HepG2 (cell line): ENCODE results near the gene SYNE3. TPM values are rescaled to one million over a fixed set of nuclear protein-coding genes. Genes with fewer than 3 reads are reported as not detected.

ENCODE experiments used
- FOSL2 ChIP-seq: sonication (generic); formaldehyde crosslinking; IDR thresholded peaks from 2 replicates; pipeline ENCODE4 v1.4.0; 2020; ENCODE audit warnings: missing genetic modification reagents
- HMGXB4 ChIP-seq, 2 experiments: sonication (generic) in 1 of 2; formaldehyde crosslinking in 1 of 2; IDR thresholded peaks; 2 replicates each; pipeline versions ENCODE4 v1.4.0 to v1.6.1; 2018 to 2020; ENCODE audit warnings: missing genetic modification reagents in 2 of 2, borderline replicate concordance in 1 of 2, low read depth in 1 of 2, mild to moderate bottlenecking in 1 of 2, missing biosample characterization in 1 of 2
- KLF16 ChIP-seq, 2 experiments: sonication (generic) in 1 of 2; formaldehyde crosslinking in 1 of 2; IDR thresholded peaks; 2 replicates each; pipeline versions ENCODE4 v1.6.1 to v1.8.0; 2016 to 2023; ENCODE audit warnings: missing genetic modification reagents in 2 of 2, missing compliant biosample characterization in 1 of 2
- MIXL1 ChIP-seq: IDR thresholded peaks from 2 replicates; pipeline ENCODE4 v1.6.1; 2016
- MXI1 ChIP-seq: IDR thresholded peaks from 3 replicates; pipeline ENCODE4 v1.6.1; 2012; ENCODE audit warnings: low read depth, low read length, inconsistent platforms, borderline replicate concordance
- RAD21 ChIP-seq: fragments of 450-650 bp; formaldehyde crosslinking; IDR thresholded peaks from 2 replicates; pipeline ENCODE4 v1.5.0; 2020; ENCODE audit warnings: mild to moderate bottlenecking
- RARA ChIP-seq: IDR thresholded peaks from 2 replicates; pipeline ENCODE4 v1.6.1; 2016; ENCODE audit warnings: missing genetic modification reagents, missing compliant biosample characterization
- SALL1 ChIP-seq: sonication (generic); formaldehyde crosslinking; IDR thresholded peaks from 2 replicates; pipeline ENCODE4 v1.8.0; 2022; ENCODE audit warnings: mild to moderate bottlenecking, missing genetic modification reagents
- SOX13 ChIP-seq, 3 experiments: fragments of 450-650 bp in 1 of 3; sonication (generic) in 1 of 3; formaldehyde crosslinking in 1 of 3; IDR thresholded peaks in 2 of 3; conservative IDR thresholded peaks in 1 of 3; 2 replicates each; pipeline versions ENCODE4 v1.5.0 to v1.6.1; 2016 to 2020; ENCODE audit warnings: antibody characterized with exemption in 1 of 3, mild to moderate bottlenecking in 1 of 3, missing compliant biosample characterization in 1 of 3, missing genetic modification reagents in 1 of 3, moderate library complexity in 1 of 3
- SP140L ChIP-seq: sonication (generic); formaldehyde crosslinking; IDR thresholded peaks from 2 replicates; pipeline ENCODE4 v1.4.0; 2020; ENCODE audit warnings: missing genetic modification reagents, borderline replicate concordance
- XRCC5 ChIP-seq: fragments of 200-400 bp; formaldehyde crosslinking; optimal IDR thresholded peaks from 2 replicates; pipeline ENCODE3; 2017; ENCODE audit warnings: mild to moderate bottlenecking, low read length
- ZMYM4 ChIP-seq: sonication (generic); formaldehyde crosslinking; IDR thresholded peaks from 2 replicates; pipeline ENCODE4 v1.8.1; 2023; ENCODE audit warnings: mild to moderate bottlenecking, missing genetic modification reagents
- ZNF232 ChIP-seq: sonication (generic); formaldehyde crosslinking; IDR thresholded peaks from 2 replicates; pipeline ENCODE4 v1.4.0; 2020; ENCODE audit warnings: missing genetic modification reagents, borderline replicate concordance
- ZNF713 ChIP-seq: sonication (generic); formaldehyde crosslinking; IDR thresholded peaks from 2 replicates; pipeline ENCODE4 v1.4.0; 2020; ENCODE audit warnings: mild to moderate bottlenecking, missing genetic modification reagents
- ZSCAN22 ChIP-seq: sonication (generic); formaldehyde crosslinking; IDR thresholded peaks from 2 replicates; pipeline ENCODE4 v1.4.0; 2020; ENCODE audit warnings: mild to moderate bottlenecking, missing genetic modification reagents
- polyA plus RNA-seq, 8 experiments: library from polyadenylated mRNA; depleted of rRNA in 3 of 8; stranded (reverse) in 7 of 8; unstranded in 1 of 8; fragments of >200 nt; fragmentation: Illumina TruSeq in 4 of 8; extraction: Trizol in 4 of 8; gene quantifications; 2 replicates each; pipeline versions ENCODE4 v1.2.1 to v1.2.3, GENCODE V29; 2011 to 2016; ENCODE audit warnings: low read depth in 4 of 8, missing spikeins in 1 of 8, mixed read lengths in 1 of 8; ENCODE audit not compliant: insufficient read depth in 1 of 8
- total RNA-seq, 5 experiments: library from RNA; depleted of rRNA; stranded (reverse); fragments of >200 nt; fragmentation: Illumina TruSeq; extraction: Trizol; gene quantifications; 2 replicates each; pipeline ENCODE4 v1.2.3, GENCODE V29; 2016; ENCODE audit warnings: low read depth in 1 of 5
- TF ChIP-seq, protein P1 (sequence below): sonication (generic); formaldehyde crosslinking; IDR thresholded peaks from 2 replicates; pipeline ENCODE4 v1.4.0; 2020; ENCODE audit warnings: missing genetic modification reagents, borderline replicate concordance
- TF ChIP-seq, protein P2 (sequence below): sonication (generic); formaldehyde crosslinking; IDR thresholded peaks from 2 replicates; pipeline ENCODE4 v1.4.0; 2020; ENCODE audit warnings: missing genetic modification reagents
- TF ChIP-seq, protein P3 (sequence below): IDR thresholded peaks from 2 replicates; pipeline ENCODE4 v1.6.1; 2016

SYNE3 gene
- total and polyA plus RNA-seq, 2 of the 13 experiments (the other 11 are each of a cell fraction or from before 2014, with no cell fraction given): 7.8 to 8.0 TPM

DNA sequence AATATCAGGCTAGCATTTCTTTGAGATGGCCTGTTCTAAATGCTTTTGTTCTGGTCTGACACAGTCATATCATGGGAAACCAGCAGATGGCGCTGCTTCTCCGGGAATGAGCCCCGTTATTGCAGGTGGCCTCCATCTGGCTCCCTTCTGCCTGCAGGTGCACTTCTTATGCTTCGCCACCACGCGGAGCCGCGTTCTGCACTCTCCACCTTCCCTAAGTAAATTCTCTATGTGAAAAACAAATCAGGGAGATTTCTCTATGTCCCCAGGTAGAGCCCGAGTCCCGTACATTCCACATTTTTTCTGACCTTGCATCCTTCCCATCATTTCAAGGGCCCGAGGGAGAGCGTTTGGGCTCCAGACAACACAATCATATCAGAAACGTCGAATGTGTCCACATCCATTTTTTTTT lies 44.6 kb upstream of the SYNE3 start (continued):
- TF ChIP-seq, protein P1, sequence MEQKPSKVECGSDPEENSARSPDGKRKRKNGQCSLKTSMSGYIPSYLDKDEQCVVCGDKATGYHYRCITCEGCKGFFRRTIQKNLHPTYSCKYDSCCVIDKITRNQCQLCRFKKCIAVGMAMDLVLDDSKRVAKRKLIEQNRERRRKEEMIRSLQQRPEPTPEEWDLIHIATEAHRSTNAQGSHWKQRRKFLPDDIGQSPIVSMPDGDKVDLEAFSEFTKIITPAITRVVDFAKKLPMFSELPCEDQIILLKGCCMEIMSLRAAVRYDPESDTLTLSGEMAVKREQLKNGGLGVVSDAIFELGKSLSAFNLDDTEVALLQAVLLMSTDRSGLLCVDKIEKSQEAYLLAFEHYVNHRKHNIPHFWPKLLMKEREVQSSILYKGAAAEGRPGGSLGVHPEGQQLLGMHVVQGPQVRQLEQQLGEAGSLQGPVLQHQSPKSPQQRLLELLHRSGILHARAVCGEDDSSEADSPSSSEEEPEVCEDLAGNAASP: peak; percentile 61; the same call in 1 of the 2 replicates
- TF ChIP-seq ZNF713 (CRISPR knock-in tag): no peak
- TF ChIP-seq MXI1: 0 out of 3 replicates have a peak, but pooled peaks have one; percentile 43
- TF ChIP-seq SP140L: 0 out of 2 replicates have a peak, but pooled peaks have one; percentile 82
- peak in 1 of 2 experiments; percentile 75; a peak in 2 of 4 replicates for TF ChIP-seq KLF16 (CRISPR knock-in tag; IDR thresholded peaks at IDR 0.05)
- TF ChIP-seq RARA (CRISPR knock-in tag): peak; percentile 51; the same call in 1 of the 2 replicates
- TF ChIP-seq, protein P2, sequence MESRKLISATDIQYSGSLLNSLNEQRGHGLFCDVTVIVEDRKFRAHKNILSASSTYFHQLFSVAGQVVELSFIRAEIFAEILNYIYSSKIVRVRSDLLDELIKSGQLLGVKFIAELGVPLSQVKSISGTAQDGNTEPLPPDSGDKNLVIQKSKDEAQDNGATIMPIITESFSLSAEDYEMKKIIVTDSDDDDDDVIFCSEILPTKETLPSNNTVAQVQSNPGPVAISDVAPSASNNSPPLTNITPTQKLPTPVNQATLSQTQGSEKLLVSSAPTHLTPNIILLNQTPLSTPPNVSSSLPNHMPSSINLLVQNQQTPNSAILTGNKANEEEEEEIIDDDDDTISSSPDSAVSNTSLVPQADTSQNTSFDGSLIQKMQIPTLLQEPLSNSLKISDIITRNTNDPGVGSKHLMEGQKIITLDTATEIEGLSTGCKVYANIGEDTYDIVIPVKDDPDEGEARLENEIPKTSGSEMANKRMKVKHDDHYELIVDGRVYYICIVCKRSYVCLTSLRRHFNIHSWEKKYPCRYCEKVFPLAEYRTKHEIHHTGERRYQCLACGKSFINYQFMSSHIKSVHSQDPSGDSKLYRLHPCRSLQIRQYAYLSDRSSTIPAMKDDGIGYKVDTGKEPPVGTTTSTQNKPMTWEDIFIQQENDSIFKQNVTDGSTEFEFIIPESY (CRISPR knock-in tag): no peak
- TF ChIP-seq ZSCAN22 (CRISPR knock-in tag): peak; percentile 88
- TF ChIP-seq ZMYM4 (CRISPR knock-in tag): peak; percentile 25; the same call in 1 of the 2 replicates
- peak; percentile 79 for TF ChIP-seq XRCC5
- peak; percentile 97 for TF ChIP-seq RAD21 (CRISPR knock-in tag)
- peak; percentile 42; the same call in 1 of the 2 replicates for TF ChIP-seq MIXL1 (CRISPR knock-in tag)
- TF ChIP-seq ZNF232 (CRISPR knock-in tag): no peak
- peak; percentile 68 for TF ChIP-seq SALL1
- TF ChIP-seq, protein P3, sequence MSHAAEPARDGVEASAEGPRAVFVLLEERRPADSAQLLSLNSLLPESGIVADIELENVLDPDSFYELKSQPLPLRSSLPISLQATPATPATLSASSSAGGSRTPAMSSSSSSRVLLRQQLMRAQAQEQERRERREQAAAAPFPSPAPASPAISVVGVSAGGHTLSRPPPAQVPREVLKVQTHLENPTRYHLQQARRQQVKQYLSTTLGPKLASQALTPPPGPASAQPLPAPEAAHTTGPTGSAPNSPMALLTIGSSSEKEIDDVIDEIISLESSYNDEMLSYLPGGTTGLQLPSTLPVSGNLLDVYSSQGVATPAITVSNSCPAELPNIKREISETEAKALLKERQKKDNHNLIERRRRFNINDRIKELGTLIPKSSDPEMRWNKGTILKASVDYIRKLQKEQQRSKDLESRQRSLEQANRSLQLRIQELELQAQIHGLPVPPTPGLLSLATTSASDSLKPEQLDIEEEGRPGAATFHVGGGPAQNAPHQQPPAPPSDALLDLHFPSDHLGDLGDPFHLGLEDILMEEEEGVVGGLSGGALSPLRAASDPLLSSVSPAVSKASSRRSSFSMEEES: 0 out of 2 replicates have a peak, but pooled peaks have one; percentile 20
- peak; percentile 64 to 88; a peak in 3 of 4 replicates for TF ChIP-seq HMGXB4 (CRISPR knock-in tag; IDR thresholded peaks at IDR 0.05; ENCODE audit: borderline replicate concordance in 1 of 2, low read depth in 1 of 2)
- peak; percentile 59 for TF ChIP-seq FOSL2 (CRISPR knock-in tag)
- TF ChIP-seq SOX13 (IDR thresholded peaks at IDR 0.05): no peak
- peak in 1 of 2 experiments; percentile 23; a peak in 1 of 4 replicates for TF ChIP-seq SOX13 (CRISPR knock-in tag; conservative IDR thresholded peaks at IDR 0.05 in 1 of 2, IDR thresholded peaks at IDR 0.05 in 1 of 2)
